WTC11 (cell line): ENCODE data around the gene ADGRL1.
"Not testable (repeated sequence)": the region's sequence is repeated elsewhere in the genome, so short reads cannot be mapped to it uniquely, and the experiment has no call there.

Source experiments
- CTCF ChIP-seq: fragments of 200-600 bp; IDR thresholded peaks from 2 replicates; pipeline ENCODE4 v1.8.0; 2022; ENCODE audit warnings: antibody characterized with exemption
- ESRRA ChIP-seq: sonication (generic); formaldehyde crosslinking; IDR thresholded peaks from 2 replicates; pipeline ENCODE4 v1.8.1; 2022; ENCODE audit warnings: mild to moderate bottlenecking, missing genetic modification reagents, borderline replicate concordance
- FOXP1 ChIP-seq: sonication (generic); formaldehyde crosslinking; IDR thresholded peaks from 2 replicates; pipeline ENCODE4 v1.8.0; 2022; ENCODE audit warnings: missing genetic modification reagents, mild to moderate bottlenecking, moderate library complexity, borderline replicate concordance
- IRF2 ChIP-seq: sonication (generic); formaldehyde crosslinking; IDR thresholded peaks from 2 replicates; pipeline ENCODE4 v1.8.0; 2022; ENCODE audit warnings: low read depth, missing genetic modification reagents, borderline replicate concordance
- RELA ChIP-seq: sonication (generic); formaldehyde crosslinking; IDR thresholded peaks from 2 replicates; pipeline ENCODE4 v1.8.1; 2022; ENCODE audit warnings: missing genetic modification reagents, mild to moderate bottlenecking, borderline replicate concordance
- TEAD4 ChIP-seq: sonication (generic); formaldehyde crosslinking; IDR thresholded peaks from 2 replicates; pipeline ENCODE4 v1.8.0; 2022; ENCODE audit warnings: mild to moderate bottlenecking, missing genetic modification reagents
- ZNF138 ChIP-seq: sonication (generic); formaldehyde crosslinking; conservative IDR thresholded peaks from 2 replicates; pipeline ENCODE4 v1.8.1; 2022; ENCODE audit warnings: mild to moderate bottlenecking, moderate library complexity, missing genetic modification reagents
- ZNF263 ChIP-seq: sonication (generic); formaldehyde crosslinking; IDR thresholded peaks from 2 replicates; pipeline ENCODE4 v1.8.1; 2022; ENCODE audit warnings: low read depth, mild to moderate bottlenecking, moderate library complexity, missing genetic modification reagents
- TF ChIP-seq, protein P1 (sequence below): sonication (generic); formaldehyde crosslinking; IDR thresholded peaks from 2 replicates; pipeline ENCODE4 v1.8.1; 2022; ENCODE audit warnings: low read depth, mild to moderate bottlenecking, moderate library complexity, missing genetic modification reagents, borderline replicate concordance

DNA sequence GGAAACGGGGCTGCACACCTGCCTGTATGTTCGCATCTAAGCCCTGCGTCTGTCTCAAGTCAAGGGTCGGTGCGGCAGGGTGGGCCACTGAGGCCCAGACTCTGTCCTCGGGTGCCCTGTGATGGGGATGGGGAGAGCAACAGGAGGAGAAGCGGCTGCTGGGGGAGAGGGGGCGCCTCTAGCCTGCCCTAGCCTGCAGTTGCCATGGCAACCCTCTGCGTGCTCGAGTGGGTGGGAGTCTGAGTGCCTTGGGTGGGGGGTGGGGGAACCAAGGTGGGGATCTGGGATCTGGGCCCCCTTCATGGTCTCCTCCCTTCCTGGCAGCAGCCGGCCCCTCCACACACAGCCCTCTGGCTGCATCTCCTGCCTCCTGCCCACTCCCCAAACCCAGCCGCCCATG lies 10.8 kb downstream of the ADGRL1 start:
- not testable (repeated sequence) for TF ChIP-seq FOXP1 (CRISPR knock-in tag); ZNF138 (CRISPR knock-in tag); TEAD4 (CRISPR knock-in tag); ESRRA (CRISPR knock-in tag); ZNF263 (CRISPR knock-in tag); CTCF; IRF2 (CRISPR knock-in tag); RELA (CRISPR knock-in tag)
- TF ChIP-seq, protein P1, sequence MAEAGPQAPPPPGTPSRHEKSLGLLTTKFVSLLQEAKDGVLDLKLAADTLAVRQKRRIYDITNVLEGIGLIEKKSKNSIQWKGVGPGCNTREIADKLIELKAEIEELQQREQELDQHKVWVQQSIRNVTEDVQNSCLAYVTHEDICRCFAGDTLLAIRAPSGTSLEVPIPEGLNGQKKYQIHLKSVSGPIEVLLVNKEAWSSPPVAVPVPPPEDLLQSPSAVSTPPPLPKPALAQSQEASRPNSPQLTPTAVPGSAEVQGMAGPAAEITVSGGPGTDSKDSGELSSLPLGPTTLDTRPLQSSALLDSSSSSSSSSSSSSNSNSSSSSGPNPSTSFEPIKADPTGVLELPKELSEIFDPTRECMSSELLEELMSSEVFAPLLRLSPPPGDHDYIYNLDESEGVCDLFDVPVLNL (CRISPR knock-in tag) = not testable (repeated sequence)
